ENCODE results near the gene PLA2G12B. TPM values are rescaled to one million over a fixed set of nuclear protein-coding genes. Genes with fewer than 3 reads are reported as not detected.
A peak's percentile ranks its signal among the peaks of the same experiment; 100 is the strongest.
"Not testable (repeated sequence)": the region's sequence is repeated elsewhere in the genome, so short reads cannot be mapped to it uniquely, and the experiment has no call there.

Gene PLA2G12B
- total RNA-seq, 1 donor from 2014 or later = 60.4 TPM

DNA sequence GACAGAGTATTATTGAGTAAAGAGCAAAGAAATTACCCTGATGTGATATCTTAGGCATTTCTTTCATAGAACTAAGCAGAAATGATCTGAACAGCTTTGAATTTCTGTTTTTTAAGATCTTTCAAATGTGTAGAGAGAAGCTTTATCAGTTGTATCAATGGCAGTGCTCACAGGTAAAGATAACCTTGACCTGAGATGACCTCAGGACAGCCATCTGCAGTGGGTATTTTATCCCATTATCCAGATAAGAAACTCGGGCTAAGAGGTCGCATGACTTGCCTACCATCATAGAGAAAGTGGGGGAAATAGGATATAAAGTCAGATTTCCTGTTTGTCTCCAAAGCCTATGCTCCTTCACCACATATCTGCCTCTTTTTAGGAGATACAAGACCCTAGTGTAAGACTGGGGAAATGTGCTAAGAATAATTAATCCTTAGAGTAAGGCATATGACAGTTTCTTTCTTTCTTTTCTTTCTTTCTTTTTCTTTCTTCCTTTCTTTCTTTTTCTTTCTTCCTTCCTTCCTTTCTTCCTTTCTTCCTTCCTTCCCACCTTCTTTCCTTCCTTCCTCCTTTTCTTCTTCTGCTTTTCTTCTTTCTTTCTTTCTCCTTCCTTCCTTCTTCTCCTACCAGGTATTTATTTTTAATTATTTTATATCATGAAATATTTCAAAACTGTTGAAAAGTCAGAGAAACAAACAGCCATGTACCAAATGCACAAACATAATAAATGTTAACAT is 10.9 kb downstream of the PLA2G12B start:
- no peak for ATAC-seq
- no peak for DNase-seq (ENCODE audit: low spot score)

GRCh38 chr10:72935361-72935760 is 19.2 kb downstream of the PLA2G12B start:
- peak; percentile 24 for ATAC-seq
- DNase-seq (ENCODE audit: low spot score) = no peak

DNA sequence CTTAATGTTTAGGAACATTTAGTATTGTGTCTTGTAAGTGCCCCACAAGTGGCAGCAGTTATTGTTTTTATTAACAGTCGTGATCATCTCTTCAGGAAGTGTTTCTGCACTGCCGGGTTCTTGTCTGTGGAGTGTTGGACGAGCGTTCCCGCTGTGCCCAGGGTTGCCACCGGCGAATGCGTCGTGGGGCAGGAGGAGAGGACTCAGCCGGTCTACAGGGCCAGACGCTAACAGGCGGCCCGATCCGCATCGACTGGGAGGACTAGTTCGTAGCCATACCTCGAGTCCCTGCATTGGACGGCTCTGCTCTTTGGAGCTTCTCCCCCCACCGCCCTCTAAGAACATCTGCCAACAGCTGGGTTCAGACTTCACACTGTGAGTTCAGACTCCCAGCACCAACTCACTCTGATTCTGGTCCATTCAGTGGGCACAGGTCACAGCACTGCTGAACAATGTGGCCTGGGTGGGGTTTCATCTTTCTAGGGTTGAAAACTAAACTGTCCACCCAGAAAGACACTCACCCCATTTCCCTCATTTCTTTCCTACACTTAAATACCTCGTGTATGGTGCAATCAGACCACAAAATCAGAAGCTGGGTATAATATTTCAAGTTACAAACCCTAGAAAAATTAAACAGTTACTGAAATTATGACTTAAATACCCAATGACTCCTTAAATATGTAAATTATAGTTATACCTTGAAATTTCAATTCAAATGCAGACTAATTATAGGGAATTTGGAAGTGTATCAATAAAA is 22.2 kb downstream of the PLA2G12B start:
- DNase-seq (ENCODE audit: low spot score) (no peak), ATAC-seq (no peak)

GRCh38 chr10:72930276-72930675 is 24.3 kb downstream of the PLA2G12B start:
- ATAC-seq (no peak), DNase-seq (ENCODE audit: low spot score) (no peak)

DNA sequence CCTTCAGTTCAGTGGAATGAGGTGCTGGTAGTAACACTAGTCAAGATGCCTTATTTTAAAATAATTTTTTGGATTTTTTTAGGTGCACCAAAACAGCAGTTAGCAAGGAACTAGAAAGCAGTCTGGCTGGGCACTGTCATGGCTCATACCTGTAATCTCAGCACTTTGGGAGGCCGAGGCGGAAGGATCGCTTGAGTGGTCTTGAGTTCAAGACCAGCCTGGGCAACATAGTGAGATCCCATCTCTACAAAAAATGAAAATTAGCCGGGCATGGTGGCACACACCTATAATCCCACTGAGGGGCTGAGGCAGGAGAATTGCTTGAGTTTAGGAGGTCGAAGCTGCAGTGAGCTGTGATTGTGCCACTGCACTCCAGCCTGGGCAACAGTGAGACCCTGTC is 25.8 kb downstream of the PLA2G12B start:
- DNase-seq (ENCODE audit: low spot score) (no peak), ATAC-seq (no peak)

DNA sequence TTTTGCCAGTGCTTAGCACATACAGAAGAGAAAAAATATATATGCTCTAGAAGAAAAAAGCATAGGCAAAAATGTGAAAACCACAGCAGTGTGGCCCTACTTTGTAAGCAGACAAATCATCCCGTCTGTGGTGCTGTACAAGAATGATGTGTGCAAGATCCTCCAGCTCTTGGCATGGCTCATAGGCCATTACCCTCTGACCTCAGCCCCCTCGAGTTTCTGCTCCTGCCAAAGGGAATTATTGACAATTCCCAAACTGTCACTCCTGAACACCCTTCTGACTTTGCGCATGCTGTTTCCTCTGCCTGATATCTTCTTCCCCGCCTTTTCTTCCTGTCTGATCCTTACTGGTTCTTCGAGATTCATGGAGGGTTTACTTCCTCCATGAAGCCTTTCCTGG is 27.1 kb downstream of the PLA2G12B start:
- DNase-seq (ENCODE audit: low spot score) (peak; percentile 60), ATAC-seq (peak; percentile 85)

- DNase-seq (ENCODE audit: low spot score) (no peak), ATAC-seq (no peak)
Observed at GRCh38 chr10:72925951-72926465, 28.6 kb downstream of the PLA2G12B start.

- no peak for ATAC-seq
- no peak for DNase-seq (ENCODE audit: low spot score)
Observed at GRCh38 chr10:72924351-72924750, 30.3 kb downstream of the PLA2G12B start.

DNA sequence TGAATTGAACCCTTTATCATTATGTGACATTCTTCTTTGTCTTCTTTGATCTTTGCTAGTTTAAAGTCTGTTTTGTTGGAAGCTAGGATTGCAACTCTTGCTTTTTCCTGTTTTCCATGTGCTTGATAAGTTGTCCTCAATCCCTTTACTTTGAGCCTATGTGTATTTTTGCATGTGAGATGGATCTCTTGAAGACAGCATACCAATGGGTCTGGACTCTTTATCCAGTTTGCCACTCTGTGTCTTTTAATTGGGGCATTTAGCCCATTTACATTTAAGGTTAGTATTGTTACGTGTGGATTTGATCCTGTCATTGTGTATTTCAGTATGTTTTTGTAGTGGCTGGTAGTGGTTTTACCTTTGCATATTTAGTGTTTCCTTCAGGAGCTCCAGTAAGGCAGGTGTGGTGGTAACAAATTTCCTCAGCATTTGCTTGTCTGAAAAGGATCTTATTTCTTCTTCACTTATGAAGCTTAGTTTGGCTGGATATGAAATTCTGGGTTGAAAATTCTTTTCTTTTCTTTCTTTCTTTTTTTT is 33.4 kb downstream of the PLA2G12B start:
- not testable (repeated sequence) for ATAC-seq; DNase-seq (ENCODE audit: low spot score)

GRCh38 chr10:72918352-72918751 is 36.3 kb downstream of the PLA2G12B start:
- no peak for DNase-seq (ENCODE audit: low spot score)
- no peak for ATAC-seq

DNA sequence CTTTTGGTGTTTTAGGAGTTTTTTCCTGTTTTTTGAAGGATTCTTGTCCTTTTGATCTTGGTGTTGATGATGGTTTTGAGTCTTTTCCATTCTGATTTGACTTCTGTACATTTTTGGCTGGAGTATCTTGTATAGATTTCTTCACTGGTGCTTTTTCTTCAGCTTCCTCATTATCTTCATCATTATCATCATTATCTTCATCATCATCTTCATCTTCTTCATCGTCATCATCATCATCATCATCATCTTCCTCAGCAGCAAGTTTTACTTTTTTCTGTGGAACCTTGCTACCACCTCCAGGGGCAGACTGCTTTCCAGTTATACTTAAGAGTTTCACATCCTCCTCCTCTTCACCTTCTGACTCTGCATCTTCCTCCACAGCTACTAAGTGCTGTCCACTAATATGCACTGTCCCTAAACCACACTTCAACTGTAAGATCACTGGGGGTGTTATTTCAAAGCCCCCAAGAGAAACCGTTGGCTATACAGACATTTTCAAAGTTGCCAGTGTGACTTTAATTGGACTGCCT is 36.7 kb downstream of the PLA2G12B start:
- not testable (repeated sequence) for DNase-seq (ENCODE audit: low spot score); ATAC-seq

DNA sequence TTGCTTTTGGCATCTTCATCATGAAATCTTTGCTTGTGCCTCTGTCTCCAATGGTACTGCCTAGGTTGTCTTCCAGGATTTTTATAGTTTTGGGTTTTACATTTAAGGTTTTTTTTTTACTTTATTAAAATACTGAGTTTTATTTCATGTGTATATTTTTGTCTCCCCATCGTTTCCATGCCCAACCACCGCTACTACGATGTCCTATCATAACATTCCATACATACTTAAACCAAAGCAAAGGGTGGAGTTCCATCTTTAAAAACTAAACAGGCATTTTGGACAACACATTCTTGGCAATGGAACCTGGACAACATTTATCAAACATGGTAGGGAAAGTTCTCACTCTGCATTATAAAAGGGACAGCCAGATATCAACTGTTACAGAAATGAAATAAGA is 37.4 kb downstream of the PLA2G12B start:
- DNase-seq (ENCODE audit: low spot score); ATAC-seq: not testable (repeated sequence)

DNA sequence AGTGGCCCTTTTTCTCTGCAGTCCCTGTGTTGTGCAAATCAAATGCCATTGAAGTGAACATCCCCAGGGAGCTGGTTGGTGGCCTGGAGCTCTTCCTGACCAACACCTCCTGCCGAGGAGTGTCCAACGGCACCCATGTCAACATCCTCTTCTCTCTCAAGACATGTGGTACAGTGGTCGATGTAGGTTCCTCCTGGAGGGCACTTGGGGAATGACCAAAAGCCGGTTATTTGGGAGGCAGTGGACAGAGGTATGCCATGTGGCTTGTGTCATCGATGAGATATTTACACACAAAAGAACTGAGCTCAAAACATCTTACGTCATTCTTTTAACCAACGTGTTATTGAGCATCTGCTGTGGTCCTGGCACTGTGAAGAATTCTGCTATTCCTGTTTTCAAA is 41.3 kb downstream of the PLA2G12B start:
- DNase-seq (ENCODE audit: low spot score) (no peak), ATAC-seq (no peak)

DNA sequence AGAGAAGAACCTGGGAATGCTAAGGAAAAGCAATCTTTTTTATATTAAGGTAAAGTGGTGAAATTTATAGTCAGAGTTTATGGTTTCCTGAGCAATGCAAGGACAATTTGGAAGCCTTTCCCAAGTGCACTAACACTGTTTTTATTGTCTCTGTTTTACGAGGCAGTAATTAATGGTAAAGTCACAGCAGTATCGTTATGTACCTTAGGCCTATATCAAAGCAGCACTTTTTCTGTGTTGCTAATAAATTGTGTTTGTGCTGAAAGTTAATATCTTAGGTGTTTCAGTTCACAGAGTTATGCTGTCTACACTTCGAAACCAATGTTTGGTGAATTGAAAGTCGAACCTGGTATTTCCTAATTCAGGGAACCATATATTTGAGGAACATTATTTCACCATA is 41.9 kb downstream of the PLA2G12B start:
- ATAC-seq (no peak), DNase-seq (ENCODE audit: low spot score) (no peak)

GRCh38 chr10:72911758-72912157 is 42.8 kb downstream of the PLA2G12B start:
- DNase-seq (ENCODE audit: low spot score) (no peak), ATAC-seq (no peak)

- no peak for DNase-seq (ENCODE audit: low spot score)
- no peak for ATAC-seq
Observed at GRCh38 chr10:72910705-72911104, 43.9 kb downstream of the PLA2G12B start.

DNA sequence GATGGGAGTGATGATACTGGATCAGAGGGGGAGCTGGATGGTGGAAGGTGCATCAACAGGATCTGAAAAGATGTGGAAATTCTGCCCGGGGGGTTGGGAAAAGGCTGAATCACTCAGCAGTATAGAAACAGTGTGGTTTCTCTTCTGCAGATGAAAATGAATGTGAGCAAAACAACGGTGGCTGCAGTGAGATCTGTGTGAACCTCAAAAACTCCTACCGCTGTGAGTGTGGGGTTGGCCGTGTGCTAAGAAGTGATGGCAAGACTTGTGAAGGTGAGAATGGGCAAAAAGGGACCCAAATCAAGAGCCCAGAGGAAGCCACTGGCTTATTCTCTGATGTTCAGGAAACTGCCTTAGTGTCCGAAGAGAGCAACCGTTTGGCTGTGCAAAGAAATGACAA is 48.2 kb downstream of the PLA2G12B start:
- DNase-seq (ENCODE audit: low spot score) (no peak), ATAC-seq (no peak)

DNA sequence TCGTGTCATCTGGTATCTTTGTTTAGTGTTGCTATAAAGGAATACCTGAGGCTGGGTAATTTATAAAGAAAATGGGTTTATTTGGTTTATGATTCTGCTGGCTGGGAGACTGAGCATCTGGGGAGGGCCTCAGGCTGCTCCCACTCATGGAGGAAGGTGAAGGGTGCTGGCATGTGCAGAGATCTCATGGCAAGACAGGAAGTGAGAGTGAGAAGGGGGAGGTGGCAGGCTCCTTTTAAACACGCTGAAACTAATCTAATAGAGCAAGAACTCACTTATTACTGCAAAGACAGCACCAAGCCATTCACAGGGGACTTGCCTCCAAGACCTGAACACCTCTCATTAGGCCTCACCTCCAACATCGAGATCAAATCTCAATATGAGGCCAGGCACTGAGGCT is 49.8 kb downstream of the PLA2G12B start:
- ATAC-seq = no peak
- DNase-seq (ENCODE audit: low spot score) = no peak

GRCh38 chr10:72903941-72904446 is 50.6 kb downstream of the PLA2G12B start:
- ATAC-seq; DNase-seq (ENCODE audit: low spot score): not testable (repeated sequence)

DNA sequence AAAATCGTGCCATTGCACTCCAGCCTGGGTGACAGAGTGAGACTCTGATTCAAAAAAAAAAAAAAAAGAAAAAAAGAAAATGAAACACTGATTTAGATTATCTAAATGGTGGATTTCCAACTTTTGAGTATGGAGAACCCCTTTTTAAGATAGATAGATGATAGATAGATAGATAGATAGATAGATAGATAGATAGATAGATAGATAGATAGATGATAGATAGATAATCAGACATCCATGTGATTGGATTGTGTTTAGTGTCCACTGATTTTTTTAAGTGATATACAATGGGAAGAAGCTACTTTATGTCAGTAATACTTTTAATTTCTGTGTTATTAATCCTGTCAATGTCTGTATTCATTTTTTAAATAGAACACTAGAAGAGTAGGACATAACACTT is 55.1 kb downstream of the PLA2G12B start:
- no peak for DNase-seq (ENCODE audit: low spot score)
- ATAC-seq = no peak

DNA sequence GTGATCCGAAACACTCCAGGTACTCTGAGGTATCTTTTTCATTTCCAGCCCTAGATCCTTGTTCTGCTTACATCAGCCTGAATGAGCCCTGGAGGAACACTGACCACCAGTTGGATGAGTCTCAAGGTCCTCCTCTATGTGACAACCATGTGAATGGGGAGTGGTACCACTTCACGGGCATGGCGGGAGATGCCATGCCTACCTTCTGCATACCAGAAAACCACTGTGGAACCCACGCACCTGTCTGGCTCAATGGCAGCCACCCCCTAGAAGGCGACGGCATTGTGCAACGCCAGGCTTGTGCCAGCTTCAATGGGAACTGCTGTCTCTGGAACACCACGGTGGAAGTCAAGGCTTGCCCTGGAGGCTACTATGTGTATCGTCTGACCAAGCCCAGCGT is 56.0 kb downstream of the PLA2G12B start:
- ATAC-seq = no peak
- DNase-seq (ENCODE audit: low spot score) = no peak
